Stimulated activated CD4-positive, alpha-beta T cell treated with anti-CD3 and anti-CD28 coated beads, Interleukin-12 subunit alpha, Interleukin-12 subunit beta, amount 100 ng/mL, for 24 hours (primary cell): ENCODE measurements around the gene DEDD.

Source experiments
- DNase-seq, 2 experiments: peaks; one replicate each; pipeline ENCODE4 v3.0.0-alpha.2; 2020; ENCODE audit warnings: low read depth in 2 of 2

The DEDD gene

GRCh38 chr1:161163793-161164192, 31.3 kb upstream of the DEDD start:
- DNase-seq = no peak

GRCh38 chr1:161162806-161163205, 30.3 kb upstream of the DEDD start:
- DNase-seq = no peak

DNA sequence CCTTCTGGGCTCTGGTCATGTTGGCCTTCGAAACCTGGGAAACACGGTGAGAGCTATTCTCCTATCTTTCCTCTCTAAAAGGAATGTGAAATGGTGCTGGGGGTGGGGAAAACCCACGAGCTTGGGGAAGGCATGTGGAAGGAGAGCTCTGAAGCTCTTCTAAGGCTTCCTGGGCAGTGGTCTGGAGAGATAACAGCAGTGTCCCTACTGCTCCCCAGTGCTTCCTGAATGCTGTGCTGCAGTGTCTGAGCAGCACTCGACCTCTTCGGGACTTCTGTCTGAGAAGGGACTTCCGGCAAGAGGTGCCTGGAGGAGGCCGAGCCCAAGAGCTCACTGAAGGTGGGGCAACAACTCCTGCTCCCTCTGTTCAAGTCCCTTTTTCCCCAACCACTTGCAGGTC, 29.6 kb upstream of the DEDD start:
- no peak for DNase-seq

DNA sequence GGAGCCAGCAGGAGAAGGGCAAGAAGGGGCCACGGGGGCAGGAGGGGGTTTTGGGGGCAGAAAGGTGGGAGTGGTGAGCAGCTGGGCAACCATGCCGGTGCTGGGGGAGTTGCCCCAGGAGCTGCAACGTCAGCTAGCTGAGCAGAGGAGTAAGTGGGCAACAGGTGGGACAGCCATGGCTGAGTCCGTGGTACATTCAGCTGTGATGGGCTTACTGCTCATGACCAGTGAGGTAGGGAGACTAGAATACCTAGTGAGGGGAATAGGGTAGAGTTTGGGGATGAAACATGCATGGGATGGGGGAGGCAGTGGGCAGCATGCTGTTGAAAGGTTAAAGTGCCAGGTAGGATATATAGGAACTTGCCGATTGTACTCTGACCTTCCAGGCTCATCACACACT, 29.2 kb upstream of the DEDD start:
- DNase-seq = no peak

DNA sequence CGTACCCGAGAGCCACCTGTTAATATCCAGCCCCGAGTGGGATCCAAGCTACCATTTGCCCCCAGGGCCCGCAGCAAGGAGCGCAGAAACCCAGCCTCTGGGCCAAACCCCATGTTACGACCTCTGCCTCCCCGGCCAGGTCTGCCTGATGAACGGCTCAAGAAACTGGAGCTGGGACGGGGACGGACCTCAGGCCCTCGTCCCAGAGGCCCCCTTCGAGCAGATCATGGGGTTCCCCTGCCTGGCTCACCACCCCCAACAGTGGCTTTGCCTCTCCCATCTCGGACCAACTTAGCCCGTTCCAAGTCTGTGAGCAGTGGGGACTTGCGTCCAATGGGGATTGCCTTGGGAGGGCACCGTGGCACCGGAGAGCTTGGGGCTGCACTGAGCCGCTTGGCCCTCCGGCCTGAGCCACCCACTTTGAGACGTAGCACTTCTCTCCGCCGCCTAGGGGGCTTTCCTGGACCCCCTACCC, 28.2 kb upstream of the DEDD start:
- no peak for DNase-seq

DNA sequence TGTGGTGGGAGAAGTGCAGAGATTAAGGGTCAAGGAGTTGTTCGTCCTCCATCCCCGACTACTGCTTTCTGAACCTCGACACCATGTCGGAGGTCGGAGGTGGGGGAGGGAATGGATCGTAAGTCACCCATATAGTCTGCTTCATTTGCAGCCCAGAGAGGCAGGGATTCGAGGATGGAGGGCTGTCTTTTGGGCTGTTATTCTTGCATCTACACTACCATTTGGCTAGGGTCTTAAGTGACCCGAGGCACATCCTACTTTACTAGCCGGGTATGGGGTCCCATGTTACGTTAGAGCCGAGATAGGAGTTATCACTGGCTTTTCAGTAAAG, 27.4 kb upstream of the DEDD start:
- DNase-seq = no peak

GRCh38 chr1:161159087-161159912, 26.8 kb upstream of the DEDD start, which contains the start of gene USP21:
USP21 (plus strand) TSS chr1:161159500; CDS start chr1:161160641, 1,141 bp downstream.
- DNase-seq = peak; percentile 84 to 88

GRCh38 chr1:161158316-161159010, 26.0 kb upstream of the DEDD start:
- DNase-seq = no peak

- no peak for DNase-seq
Measured at GRCh38 chr1:161157867-161158266, 25.4 kb upstream of the DEDD start.

GRCh38 chr1:161153682-161154337, 21.3 kb upstream of the DEDD start, which contains the start of gene UFC1:
UFC1 (plus strand) TSS chr1:161153978; CDS start chr1:161153998, 20 bp downstream.
- peak; percentile 60 to 69 for DNase-seq

- no peak for DNase-seq
Measured at GRCh38 chr1:161153176-161153575, 20.7 kb upstream of the DEDD start.

DNA sequence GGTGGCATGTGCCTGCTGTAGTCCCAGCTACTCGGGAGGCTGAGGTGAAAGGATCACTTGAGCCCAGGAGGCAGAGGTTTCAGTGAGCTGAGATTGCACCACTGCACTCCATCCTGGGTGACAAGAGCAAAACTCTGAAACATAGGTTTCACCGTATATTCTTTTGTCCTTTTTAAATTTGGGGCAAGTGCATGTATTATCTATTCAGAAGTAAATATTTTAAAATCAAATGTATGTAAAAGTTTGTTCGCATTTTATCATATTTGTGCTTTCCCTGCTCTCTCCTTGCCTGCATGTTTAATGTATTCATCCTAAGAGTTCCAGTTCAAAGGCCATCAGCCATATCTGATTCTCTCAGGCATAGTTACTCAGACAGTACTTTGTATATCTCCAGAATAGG, 13.4 kb upstream of the DEDD start:
- no peak for DNase-seq

DNA sequence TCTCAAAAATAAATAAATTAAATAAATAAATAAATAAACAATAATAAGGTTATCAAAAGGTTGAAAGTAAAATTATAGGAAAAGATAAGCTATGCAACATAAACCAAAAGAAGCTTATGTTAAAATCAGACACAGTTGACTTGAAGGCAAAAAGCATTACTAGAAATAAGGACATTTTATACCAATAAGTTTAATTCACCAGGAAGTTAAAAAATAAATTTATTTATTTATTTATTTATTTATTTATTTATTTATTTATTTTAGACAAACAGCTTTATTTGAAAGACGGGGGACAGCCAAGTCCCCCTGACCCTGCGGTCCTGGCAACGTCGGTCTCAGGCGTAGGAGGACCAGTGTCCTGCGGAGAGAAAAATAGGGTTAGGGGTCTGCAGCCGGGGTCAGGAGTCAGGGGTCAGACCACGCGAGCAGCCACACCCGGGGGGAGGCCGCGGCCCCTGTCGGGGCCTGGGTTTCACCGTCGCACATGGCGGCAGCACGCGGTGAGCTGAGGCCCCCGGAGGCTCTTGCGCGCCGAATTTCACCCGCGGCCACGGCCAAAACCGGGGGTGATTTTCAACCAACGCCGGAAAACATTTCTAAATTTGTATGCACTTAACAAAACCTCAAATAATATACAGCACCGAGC, 8.4 kb upstream of the DEDD start:
- no peak for DNase-seq

- DNase-seq = no peak
Measured at GRCh38 chr1:161139766-161140165, 7.3 kb upstream of the DEDD start.

DNA sequence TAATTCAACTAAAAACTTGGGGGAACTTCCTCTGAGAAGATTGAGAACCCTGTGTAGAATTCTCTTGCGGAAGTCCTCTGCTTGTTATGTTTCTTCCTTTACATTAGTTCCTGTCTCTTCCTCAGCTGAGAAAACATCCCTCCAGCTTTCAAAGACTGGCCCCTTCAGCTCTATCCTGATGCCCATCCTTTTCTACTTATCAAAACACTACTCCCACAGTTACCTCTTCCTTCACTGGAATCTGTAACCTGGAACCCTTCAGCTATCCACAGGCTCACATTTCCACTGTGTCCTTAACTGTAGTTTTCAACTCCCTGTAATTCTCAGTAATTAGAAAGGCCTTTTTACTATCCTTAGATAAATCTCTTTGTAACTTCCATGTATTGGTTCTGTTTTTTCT, 6.0 kb upstream of the DEDD start:
- no peak for DNase-seq

- no peak for DNase-seq
Measured at GRCh38 chr1:161137881-161138280, 5.4 kb upstream of the DEDD start.

DNA sequence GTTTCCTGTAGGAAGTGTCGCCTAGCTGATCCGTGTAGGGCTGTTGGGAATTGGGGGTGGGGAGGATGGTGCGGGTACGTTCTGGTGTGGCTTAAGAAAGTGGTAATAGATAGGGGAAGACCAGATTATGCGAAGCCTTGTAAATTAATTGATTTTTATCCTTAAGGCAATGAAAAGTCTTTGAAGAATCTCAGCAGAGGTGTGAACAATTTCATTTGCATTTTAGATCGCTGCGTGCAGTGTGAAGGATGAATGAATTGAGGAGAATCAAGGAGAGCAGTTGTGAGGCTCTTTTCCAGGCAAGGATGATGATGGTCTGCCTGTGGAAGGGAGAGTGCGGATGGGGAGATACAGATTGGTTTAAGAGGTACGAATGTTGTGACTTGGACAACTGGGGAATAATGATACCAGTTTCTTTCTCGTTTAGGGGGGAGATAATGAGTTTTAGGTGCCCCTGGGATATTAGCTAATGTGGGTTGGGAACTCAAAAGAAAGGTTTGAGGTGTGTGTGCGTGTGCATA, 813 bp upstream of the DEDD start:
- no peak for DNase-seq

DNA sequence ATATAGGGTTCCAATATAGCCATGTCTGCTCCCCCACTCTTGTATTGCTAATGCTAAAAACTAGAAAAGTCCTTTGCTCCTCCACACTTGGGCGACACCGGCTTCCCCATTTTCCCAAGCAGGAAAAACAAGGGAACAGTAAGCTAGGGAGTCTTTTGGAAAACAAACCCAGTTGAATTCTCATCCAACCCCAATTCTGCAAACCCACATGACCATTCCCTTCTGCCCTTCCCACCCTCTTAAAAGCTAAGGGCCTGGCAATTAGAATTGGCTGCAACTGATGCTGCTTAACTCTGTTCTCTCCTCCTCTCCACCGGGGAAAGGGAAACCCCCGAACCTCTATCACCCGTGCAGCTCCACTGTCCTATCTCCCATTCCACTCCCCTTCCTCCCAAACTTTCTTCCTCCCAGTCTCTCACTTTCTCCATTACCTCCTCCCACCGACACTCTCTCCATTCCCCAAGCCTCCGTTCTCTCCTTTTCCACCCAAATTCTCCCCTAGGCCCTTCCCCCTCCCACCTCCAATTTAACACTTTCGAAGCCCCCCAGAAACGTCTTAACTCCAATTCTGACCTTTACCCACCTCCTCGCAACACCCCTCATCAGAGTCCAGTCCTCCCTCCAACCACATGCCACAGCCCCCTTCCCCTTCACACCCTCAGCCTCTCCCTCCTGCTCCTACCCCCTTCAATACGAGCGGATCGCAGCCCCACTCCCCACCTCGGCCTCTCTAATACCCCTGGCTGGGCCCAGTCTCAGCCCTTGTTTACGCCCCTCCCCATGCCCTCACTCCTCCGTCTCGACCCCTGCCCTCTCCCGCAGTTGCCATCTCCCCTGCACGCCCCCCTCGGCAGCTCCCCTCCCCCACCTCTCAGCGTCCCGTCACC, 701 bp downstream of the DEDD start:
- DNase-seq = no peak

DNA sequence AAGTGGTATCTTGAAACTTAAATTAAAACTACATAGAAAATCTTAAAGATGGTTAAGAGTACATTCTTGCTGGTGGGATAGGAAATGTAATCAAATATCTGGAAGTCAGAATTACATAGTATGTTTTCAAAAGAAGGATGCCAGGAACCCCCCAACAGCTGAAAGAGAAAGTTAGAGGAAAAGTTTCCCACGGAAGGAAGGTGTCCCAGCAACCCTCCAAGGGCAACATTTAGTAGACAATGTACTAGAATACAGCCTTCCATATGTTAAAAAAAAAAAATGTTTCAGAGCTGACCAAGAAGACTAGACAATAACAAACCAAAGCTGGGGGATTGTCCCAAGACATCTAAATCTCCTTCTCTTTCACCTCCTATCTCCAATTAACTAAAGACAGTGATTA, 2.2 kb downstream of the DEDD start:
- no peak for DNase-seq

DNA sequence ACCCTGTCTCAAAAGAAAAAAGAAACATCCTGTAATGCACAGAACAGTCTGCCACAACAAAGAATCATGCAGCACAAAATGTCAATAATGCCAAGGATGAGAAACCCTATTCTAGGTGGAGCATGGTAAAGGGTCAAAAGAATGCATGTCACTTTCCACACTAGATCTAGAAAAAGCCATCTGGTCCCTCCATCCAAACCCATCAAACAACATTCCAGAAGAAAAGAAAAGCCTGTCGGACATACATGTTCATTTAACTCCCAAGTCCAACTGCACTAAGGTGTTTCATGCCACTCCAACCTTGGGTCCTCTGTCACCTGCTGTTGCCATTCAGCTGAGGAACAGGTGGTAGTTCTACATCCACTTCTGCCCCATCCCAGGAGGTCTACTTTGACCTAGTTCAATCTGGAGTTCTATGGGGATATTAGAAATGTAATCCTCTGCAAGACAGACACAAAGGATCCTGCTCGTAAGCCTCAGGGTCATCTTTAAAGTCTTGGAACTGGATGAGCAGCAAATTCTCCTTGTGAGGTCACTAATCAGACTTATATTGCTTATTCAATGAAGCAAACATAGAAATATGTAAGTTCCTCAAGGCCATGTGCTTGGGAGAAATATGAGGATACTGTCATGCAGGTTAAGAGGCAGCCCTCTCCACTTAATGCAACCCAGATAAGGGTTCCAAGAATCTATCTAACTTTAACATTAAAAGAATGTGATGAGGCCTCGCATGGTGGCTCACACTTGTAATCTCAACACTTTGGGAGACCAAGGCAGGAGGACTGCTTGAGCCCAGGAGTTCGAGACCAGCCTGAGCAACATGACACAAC, 3.7 kb downstream of the DEDD start:
- DNase-seq = no peak
